ENCODE measurements around the gene SET.

The SET gene

GRCh38 chr9:128731691-128732090 lies 42.7 kb downstream of the SET start:
- DNase-seq, result no peak

- no peak for DNase-seq
Measured at GRCh38 chr9:128732576-128732975, 43.6 kb downstream of the SET start.

- peak in 1 of 2 donors; percentile 34 for DNase-seq
Measured at GRCh38 chr9:128733256-128733655, 44.2 kb downstream of the SET start.

- DNase-seq, result no peak
Measured at GRCh38 chr9:128735373-128735772, 46.4 kb downstream of the SET start.

GRCh38 chr9:128742401-128742800 lies 53.4 kb downstream of the SET start:
- no peak for DNase-seq

- no peak for DNase-seq
Measured at GRCh38 chr9:128743421-128743820, 54.4 kb downstream of the SET start.

Data from hippocampal formation (tissue), 2 donors.